Activated CD8-positive, alpha-beta T cell treated with anti-CD3 and anti-CD28 coated beads for 36 hours (primary cell): ENCODE data around the gene MAPK14. TPM values are rescaled to one million over a fixed set of nuclear protein-coding genes. Genes with fewer than 3 reads are reported as not detected.
A peak's percentile ranks its signal among the peaks of the same experiment; 100 is the strongest.

Experiments
- ATAC-seq: fragments of 200-7000 bp; cut with Tn5 transposase; one replicate; pipeline ENCODE4 v1.10.0; 2021; ENCODE audit warnings: mild to moderate bottlenecking, moderate library complexity
- CTCF ChIA-PET: fragments of 350-600 bp; sonication (Branson Sonifier 250); formaldehyde crosslinking; loops from one replicate; lab custom pipeline; 2021; ENCODE audit warnings: antibody characterized with exemption; lab: Charles Lee
- POLR2A ChIA-PET: fragments of 350-600 bp; sonication (Branson Sonifier 250); formaldehyde crosslinking; loops from one replicate; lab custom pipeline; 2021; ENCODE audit warnings: antibody characterized with exemption; lab: Charles Lee
- DNase-seq: peaks from one replicate; pipeline ENCODE4 v3.0.0-alpha.2; 2020
- H3K27ac Mint-ChIP-seq: one replicate; pipeline ENCODE4 v1.8.0; 2021; ENCODE audit warnings: mild to moderate bottlenecking, mixed read lengths
- H3K27me3 Mint-ChIP-seq: one replicate; pipeline ENCODE4 v1.8.0; 2021; ENCODE audit warnings: mixed read lengths
- H3K36me3 Mint-ChIP-seq: one replicate; pipeline ENCODE4 v1.8.0; 2021; ENCODE audit warnings: low read depth, mixed read lengths
- H3K4me1 Mint-ChIP-seq: one replicate; pipeline ENCODE4 v1.8.0; 2021; ENCODE audit warnings: low read depth, mixed read lengths
- H3K4me3 Mint-ChIP-seq: one replicate; pipeline ENCODE4 v1.8.0; 2021; ENCODE audit warnings: mild to moderate bottlenecking, moderate library complexity, mixed read lengths
- H3K9me3 Mint-ChIP-seq: one replicate; pipeline ENCODE4 v1.8.0; 2021; ENCODE audit warnings: mixed read lengths
- CTCF ChIP-seq: fragments of 200-600 bp; IDR thresholded peaks from one replicate; pipeline ENCODE4 v1.8.0; 2022; ENCODE audit warnings: antibody characterized with exemption, mild to moderate bottlenecking
- intact Hi-C: fragments of 100-400 bp; cut with micrococcal nuclease; formaldehyde crosslinking; loops from one replicate; pipeline ENCODE4 v1.10.0; 2022
- total RNA-seq, 2 experiments: library from RNA; stranded (reverse); gene quantifications; one replicate each; pipeline ENCODE4 v1.2.3, GENCODE V29; 2021

Gene MAPK14
- total RNA-seq, 2 experiments from 2014 or later = 45.7 to 49.8 TPM

GRCh38 chr6:36099869-36100483, 72.4 kb downstream of the MAPK14 start:
- no peak overlapping the region for H3K4me3 Mint-ChIP-seq
- peak; percentile 48 for DNase-seq
- peaks cover 25% of the 10 kb centered on the region for H3K36me3 Mint-ChIP-seq
- peak; percentile 79 for ATAC-seq
- ChIA-PET POLR2A (interaction anchor here (0.6 to 1.2 kb wide), 4 partner anchors 31 to 183 kb away, joined by 3 to 7 read pairs (median 4); no protein-coding TSS in a partner anchor), CTCF (interaction anchor here (0.8 to 11.7 kb wide), 5 partner anchors 13 to 74 kb away, joined by 3 to 230 read pairs (median 5); partner anchors contain the start of genes MAPK14 and SLC26A8)
- peak overlapping the region; percentile 79 for H3K27ac Mint-ChIP-seq
- intact Hi-C loops = no loop called here
- peaks cover 45% of the 10 kb centered on the region for H3K4me1 Mint-ChIP-seq
- H3K9me3 Mint-ChIP-seq = no peaks in the 10 kb centered on the region
- no peak for TF ChIP-seq CTCF
- no peaks in the 10 kb centered on the region for H3K27me3 Mint-ChIP-seq

- Mint-ChIP-seq H3K9me3 (no peaks in the 10 kb centered on the region), H3K4me3 (no peak overlapping the region), H3K27ac (peak overlapping the region; percentile 30), H3K4me1 (peaks cover 40% of the 10 kb centered on the region), H3K36me3 (peaks cover 29% of the 10 kb centered on the region), H3K27me3 (no peaks in the 10 kb centered on the region)
- ATAC-seq (no peak), DNase-seq (no peak)
- CTCF ChIA-PET = interaction anchor here (0.9 to 11.7 kb wide), 2 partner anchors 75 to 97 kb away, joined by 3 to 230 read pairs; partner anchors contain the start of genes MAPK14 and SLC26A8
- POLR2A ChIA-PET = no interaction called here
- TF ChIP-seq CTCF = no peak
- intact Hi-C loops = no loop called here
Observed at GRCh38 chr6:36101691-36102090, 74.1 kb downstream of the MAPK14 start.

- no peak for ATAC-seq
- ChIA-PET CTCF (interaction anchor here (0.7 to 3.8 kb wide), 8 partner anchors 7 to 258 kb away, joined by 4 to 49 read pairs (median 5); partner anchors contain the start of gene MAPK14), POLR2A (interaction anchor here (1.0 to 1.6 kb wide), 2 partner anchors 20 to 75 kb away, joined by 3 read pairs; partner anchors contain the start of gene MAPK14)
- DNase-seq = no peak
- H3K4me1 Mint-ChIP-seq = peaks cover 48% of the 10 kb centered on the region
- intact Hi-C loops = no loop called here
- no peak for TF ChIP-seq CTCF
- no peaks in the 10 kb centered on the region for H3K27me3 Mint-ChIP-seq
- peaks cover 36% of the 10 kb centered on the region for H3K36me3 Mint-ChIP-seq
- peak overlapping the region; percentile 31 for H3K27ac Mint-ChIP-seq
- no peak overlapping the region for H3K4me3 Mint-ChIP-seq
- H3K9me3 Mint-ChIP-seq = no peaks in the 10 kb centered on the region
Observed at GRCh38 chr6:36102853-36103252, 75.2 kb downstream of the MAPK14 start.

GRCh38 chr6:36104836-36105235, 77.2 kb downstream of the MAPK14 start:
- ATAC-seq = no peak
- CTCF ChIA-PET = interaction anchor here (2.4 to 3.8 kb wide), 3 partner anchors 9 to 90 kb away, joined by 8 to 49 read pairs (median 9); partner anchors contain the start of gene MAPK14
- H3K4me3 Mint-ChIP-seq = no peak overlapping the region
- peaks cover 54% of the 10 kb centered on the region for H3K4me1 Mint-ChIP-seq
- POLR2A ChIA-PET = interaction anchor here (0.7 to 1.3 kb wide), 4 partner anchors 10 to 26 kb away, joined by 3 to 5 read pairs (median 3); no protein-coding TSS in a partner anchor
- intact Hi-C loops = no loop called here
- no peak overlapping the region for H3K27ac Mint-ChIP-seq
- TF ChIP-seq CTCF = no peak
- no peak for DNase-seq
- H3K36me3 Mint-ChIP-seq = peaks cover 48% of the 10 kb centered on the region
- H3K9me3 Mint-ChIP-seq = no peaks in the 10 kb centered on the region
- H3K27me3 Mint-ChIP-seq = no peaks in the 10 kb centered on the region

- no peak for TF ChIP-seq CTCF
- ChIA-PET POLR2A (no interaction called here), CTCF (interaction anchor here (0.6 to 1.4 kb wide), 5 partner anchors 14 to 232 kb away, joined by 3 to 4 read pairs (median 4); no protein-coding TSS in a partner anchor)
- no peak overlapping the region for H3K4me3 Mint-ChIP-seq
- H3K27ac Mint-ChIP-seq = peak overlapping the region; percentile 77
- intact Hi-C loops = no loop called here
- peaks cover 44% of the 10 kb centered on the region for H3K4me1 Mint-ChIP-seq
- H3K36me3 Mint-ChIP-seq = peaks cover 49% of the 10 kb centered on the region
- DNase-seq = peak; percentile 59
- peak; percentile 91 for ATAC-seq
- H3K27me3 Mint-ChIP-seq = no peaks in the 10 kb centered on the region
- H3K9me3 Mint-ChIP-seq = no peaks in the 10 kb centered on the region
Observed at GRCh38 chr6:36109092-36109491, 81.5 kb downstream of the MAPK14 start.
